C4-2B (cell line): ENCODE measurements around the gene PHF13.

Source experiments
- H3K27ac ChIP-seq: fragments of 450-650 bp; 2 replicates; pipeline ENCODE4 v1.5.1; 2017
- ZFX ChIP-seq: fragments of 450-650 bp; IDR thresholded peaks from 2 replicates; pipeline ENCODE4 v1.6.1; 2017
- TF ChIP-seq, protein P1 (sequence below): fragments of 450-650 bp; conservative IDR thresholded peaks from 2 replicates; pipeline ENCODE4 v1.5.1; 2017; ENCODE audit warnings: mild to moderate bottlenecking

Gene PHF13

GRCh38 chr1:6624710-6625583, 11.4 kb downstream of the PHF13 start, which contains the start of gene THAP3:
Gene THAP3 (plus strand): TSS chr1:6624868. CDS start chr1:6625219, 351 bp downstream.
- TF ChIP-seq ZFX: peak; percentile 100
- TF ChIP-seq, protein P1, sequence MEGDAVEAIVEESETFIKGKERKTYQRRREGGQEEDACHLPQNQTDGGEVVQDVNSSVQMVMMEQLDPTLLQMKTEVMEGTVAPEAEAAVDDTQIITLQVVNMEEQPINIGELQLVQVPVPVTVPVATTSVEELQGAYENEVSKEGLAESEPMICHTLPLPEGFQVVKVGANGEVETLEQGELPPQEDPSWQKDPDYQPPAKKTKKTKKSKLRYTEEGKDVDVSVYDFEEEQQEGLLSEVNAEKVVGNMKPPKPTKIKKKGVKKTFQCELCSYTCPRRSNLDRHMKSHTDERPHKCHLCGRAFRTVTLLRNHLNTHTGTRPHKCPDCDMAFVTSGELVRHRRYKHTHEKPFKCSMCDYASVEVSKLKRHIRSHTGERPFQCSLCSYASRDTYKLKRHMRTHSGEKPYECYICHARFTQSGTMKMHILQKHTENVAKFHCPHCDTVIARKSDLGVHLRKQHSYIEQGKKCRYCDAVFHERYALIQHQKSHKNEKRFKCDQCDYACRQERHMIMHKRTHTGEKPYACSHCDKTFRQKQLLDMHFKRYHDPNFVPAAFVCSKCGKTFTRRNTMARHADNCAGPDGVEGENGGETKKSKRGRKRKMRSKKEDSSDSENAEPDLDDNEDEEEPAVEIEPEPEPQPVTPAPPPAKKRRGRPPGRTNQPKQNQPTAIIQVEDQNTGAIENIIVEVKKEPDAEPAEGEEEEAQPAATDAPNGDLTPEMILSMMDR: no peak
- peak within 1 kb of the TSS; percentile 85 for H3K27ac ChIP-seq

DNA sequence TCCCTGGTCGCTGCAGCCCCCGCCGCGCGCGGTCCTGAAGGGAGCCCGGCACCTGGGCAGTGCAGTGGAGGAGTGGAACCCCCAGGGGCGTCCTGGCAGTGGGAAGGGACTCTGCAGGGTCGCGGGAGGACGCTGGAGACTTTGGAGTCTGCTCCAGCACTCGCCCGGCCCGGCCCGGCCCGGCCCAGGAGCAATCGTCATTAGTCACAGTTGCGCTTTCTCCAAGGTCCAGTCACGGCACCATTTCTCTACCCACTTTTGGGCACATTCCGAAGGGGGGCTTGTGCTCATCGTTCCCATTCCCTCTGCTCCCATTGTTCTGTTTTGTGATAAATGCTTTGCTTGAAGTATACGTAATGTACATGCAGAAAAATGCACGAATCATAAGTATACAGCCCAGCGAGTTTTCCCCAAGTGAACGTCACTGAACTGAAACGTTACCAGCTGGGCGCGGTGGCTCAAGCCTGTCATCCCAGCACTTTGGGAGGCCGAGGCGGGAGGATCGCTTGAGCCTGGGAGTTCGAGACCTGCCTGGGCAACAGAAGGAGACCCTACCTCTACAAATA, 12.1 kb downstream of the PHF13 start:
- peak overlapping the region; percentile 85 for H3K27ac ChIP-seq

DNA sequence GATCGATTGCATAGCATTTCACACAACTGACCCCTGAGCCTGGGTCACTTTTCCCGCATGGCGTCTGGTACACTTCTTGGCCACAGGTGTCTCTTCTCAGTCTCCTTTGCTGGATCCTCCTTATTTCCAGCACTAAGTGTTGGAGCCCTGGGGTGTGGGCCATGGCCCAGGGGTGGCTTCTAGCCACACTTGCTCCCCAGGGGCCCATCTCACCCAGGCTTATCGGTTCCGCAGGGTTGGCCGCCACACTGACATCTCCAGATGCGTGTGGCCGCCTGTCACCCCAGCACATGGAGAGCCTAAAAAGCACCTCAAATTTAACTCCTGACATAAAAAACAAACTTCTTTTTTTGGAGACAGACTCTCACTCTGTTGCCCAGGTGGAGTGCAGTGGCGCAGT, 13.5 kb downstream of the PHF13 start:
- TF ChIP-seq ZFX: no peak
- TF ChIP-seq, protein P1: no peak

More for the DNA sequence above, 12.1 kb downstream of the PHF13 start:
- peak; percentile 99; the same call in 1 of the 2 replicates for TF ChIP-seq ZFX
- TF ChIP-seq, protein P1: no peak

GRCh38 chr1:6627841-6628545, 14.5 kb downstream of the PHF13 start:
- H3K27ac ChIP-seq: no peak overlapping the region
- TF ChIP-seq, protein P1: no peak
- no peak for TF ChIP-seq ZFX

More for the DNA sequence above, 13.5 kb downstream of the PHF13 start:
- no peak overlapping the region for H3K27ac ChIP-seq

DNA sequence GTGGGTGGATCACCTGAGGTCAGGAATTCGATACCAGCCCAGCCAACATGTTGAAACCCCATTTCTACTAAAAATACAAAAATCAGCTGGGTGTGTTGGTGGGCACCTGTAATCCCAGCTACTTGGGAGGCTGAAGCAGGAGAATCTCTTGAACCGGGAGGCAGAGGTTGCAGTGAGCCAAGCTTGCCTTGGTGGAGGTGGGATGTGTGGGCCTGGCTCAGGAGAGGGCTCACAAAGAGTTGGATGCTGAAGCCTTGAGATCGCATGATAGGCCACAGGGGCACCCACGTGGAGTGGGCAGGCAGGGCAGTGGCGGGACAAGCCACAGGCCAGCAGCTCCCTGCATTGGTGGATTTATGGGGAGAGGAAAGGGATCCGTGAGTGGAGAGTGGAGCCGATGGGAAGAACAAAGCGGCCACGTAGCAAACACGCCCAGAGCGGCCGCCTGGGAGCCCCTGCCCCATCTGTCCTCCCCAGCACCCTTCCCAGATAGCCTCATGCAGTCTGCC, 15.5 kb downstream of the PHF13 start:
- no peak overlapping the region for H3K27ac ChIP-seq
- TF ChIP-seq, protein P1: no peak
- TF ChIP-seq ZFX: no peak

- TF ChIP-seq, protein P1: no peak
- TF ChIP-seq ZFX: no peak
- H3K27ac ChIP-seq: no peak overlapping the region
These were observed 16.5 kb downstream of the PHF13 start for GRCh38 chr1:6630027-6630426.

- TF ChIP-seq ZFX: no peak
- TF ChIP-seq, protein P1: no peak
- H3K27ac ChIP-seq: no peak overlapping the region
These were observed 17.5 kb downstream of the PHF13 start for GRCh38 chr1:6631058-6631457.
